ENCODE measurements around the gene RGMB.

DNA sequence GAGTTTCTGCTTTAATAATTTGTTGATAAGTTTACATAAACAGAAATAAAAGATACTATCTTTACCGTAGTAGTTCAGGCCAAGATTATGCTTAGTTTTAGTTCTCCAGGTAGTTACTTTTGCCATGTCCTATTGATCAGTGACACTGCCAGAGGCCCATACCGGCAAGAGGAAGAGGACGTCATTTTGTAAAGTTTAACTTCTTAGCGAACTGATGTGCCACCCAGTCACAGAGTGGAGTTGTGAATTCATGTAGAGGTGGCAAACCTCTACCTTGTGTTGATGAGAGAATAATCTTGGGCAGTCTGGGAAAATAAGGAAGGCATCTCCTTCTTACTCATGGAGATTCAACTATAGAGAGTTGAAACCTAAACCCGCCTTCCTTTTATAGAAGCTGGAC lies 21.8 kb downstream of the RGMB start:
- TF ChIP-seq, protein P1, sequence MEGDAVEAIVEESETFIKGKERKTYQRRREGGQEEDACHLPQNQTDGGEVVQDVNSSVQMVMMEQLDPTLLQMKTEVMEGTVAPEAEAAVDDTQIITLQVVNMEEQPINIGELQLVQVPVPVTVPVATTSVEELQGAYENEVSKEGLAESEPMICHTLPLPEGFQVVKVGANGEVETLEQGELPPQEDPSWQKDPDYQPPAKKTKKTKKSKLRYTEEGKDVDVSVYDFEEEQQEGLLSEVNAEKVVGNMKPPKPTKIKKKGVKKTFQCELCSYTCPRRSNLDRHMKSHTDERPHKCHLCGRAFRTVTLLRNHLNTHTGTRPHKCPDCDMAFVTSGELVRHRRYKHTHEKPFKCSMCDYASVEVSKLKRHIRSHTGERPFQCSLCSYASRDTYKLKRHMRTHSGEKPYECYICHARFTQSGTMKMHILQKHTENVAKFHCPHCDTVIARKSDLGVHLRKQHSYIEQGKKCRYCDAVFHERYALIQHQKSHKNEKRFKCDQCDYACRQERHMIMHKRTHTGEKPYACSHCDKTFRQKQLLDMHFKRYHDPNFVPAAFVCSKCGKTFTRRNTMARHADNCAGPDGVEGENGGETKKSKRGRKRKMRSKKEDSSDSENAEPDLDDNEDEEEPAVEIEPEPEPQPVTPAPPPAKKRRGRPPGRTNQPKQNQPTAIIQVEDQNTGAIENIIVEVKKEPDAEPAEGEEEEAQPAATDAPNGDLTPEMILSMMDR (IDR thresholded peaks at IDR 0.05), result no peak
- no peak for TF ChIP-seq POLR2A (IDR thresholded peaks at IDR 0.05)
- TF ChIP-seq POLR2AphosphoS5 (IDR thresholded peaks at IDR 0.05), result no peak
- TF ChIP-seq EP300 (IDR thresholded peaks at IDR 0.05; ENCODE audit: low read depth), result no peak
